GM12892 (cell line): ENCODE results near the gene WWOX.

Experiments
- POLR2A ChIP-seq: IDR thresholded peaks from 2 replicates; pipeline ENCODE4 v1.6.1; 2011; ENCODE audit warnings: low read depth, low read length, control low read depth
- TAF1 ChIP-seq: IDR thresholded peaks from 2 replicates; pipeline ENCODE4 v1.6.1; 2011; ENCODE audit warnings: low read depth, mild to moderate bottlenecking, control low read depth, low read length, borderline replicate concordance

DNA sequence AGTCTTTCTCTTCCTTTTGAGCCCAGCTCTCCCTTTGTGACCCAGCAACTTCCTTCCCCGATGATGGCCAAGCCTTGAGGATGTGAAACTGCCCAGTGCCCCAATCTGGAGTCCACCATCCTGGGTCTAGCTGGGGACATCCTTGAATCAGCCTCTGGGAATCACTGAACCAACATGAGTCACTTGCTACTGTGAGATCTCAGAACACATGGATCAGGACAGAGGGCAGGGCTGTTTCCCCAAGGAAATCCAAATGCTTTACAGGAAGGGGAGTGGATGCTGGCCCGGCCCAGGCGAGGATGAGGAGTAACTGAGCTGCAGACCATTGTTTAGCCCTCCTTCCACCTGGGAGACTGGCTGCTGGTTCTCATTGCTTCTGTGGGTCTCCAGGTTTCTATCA is 547.6 kb downstream of the WWOX start:
- TF ChIP-seq POLR2A (no peak), TAF1 (no peak)
